Activated CD4-positive, alpha-beta T cell treated with anti-CD3 and anti-CD28 coated beads, Interleukin-2, amount 50 U/mL, for 1 hour (primary cell): Measurements from ENCODE around the gene PGD.
A peak's percentile ranks its signal among the peaks of the same experiment; 100 is the strongest.

Experiments used
- DNase-seq: peaks from one replicate; pipeline ENCODE4 v3.0.0-alpha.2; 2020

PGD gene

DNA sequence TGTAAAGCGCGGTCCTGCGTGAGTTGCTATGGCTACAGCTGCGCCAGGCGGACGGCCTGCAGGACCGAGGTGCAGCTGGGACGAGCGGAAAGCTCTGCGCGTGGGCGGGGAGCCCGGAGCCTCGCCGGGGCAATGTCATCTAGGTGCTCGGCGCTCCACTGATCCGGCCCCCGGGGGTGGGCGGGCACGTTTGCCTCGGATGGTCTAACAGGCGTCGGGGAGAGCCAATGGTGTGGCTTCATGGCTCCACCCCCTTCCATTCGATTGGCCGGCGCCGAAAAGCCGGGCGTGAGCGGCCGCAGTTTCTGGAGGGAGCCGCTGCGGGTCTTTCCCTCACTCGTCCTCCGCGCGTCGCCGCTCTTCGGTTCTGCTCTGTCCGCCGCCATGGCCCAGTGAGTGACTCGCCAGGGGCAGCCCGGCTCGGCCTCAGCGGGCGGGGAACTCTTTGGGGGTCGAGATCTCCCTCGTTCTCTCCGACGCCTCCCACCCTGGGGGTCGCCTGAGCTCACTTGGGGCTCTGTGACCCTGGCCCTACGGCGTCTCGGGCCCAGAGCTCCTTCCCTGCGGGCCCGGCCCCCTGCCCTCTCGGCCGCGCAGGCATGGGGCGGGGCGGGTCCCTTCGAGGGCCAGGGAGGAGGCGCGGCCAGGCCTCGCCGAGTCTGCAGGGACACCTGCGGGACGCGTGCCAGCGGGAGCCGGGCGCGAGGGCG, at the start of gene PGD:
Gene PGD, plus strand, starts transcription at position 331 of the 710 bp plus-strand sequence. Its CDS starts 54 bp downstream, at position 385.
- DNase-seq, result peak; percentile 97

DNA sequence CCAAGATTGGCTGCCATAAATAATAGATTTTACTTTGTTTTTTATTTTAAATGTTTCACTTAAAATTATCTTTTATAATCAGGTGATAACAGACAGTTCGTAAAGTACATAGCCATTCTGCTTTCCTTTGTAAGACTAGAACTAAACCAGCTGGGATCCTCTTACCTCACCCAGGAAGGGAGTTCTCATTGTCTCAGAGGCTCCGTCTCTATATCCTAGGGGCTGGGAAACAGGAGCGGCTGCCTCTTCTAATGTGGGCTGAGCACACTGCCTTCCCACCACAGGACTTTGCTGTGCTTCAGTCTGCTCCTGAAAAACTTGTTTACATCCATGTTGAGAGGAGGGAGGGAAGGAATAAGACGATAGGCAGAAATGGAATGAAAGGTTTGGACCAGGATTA, 45.6 kb upstream of the PGD start:
- DNase-seq, result no peak

DNA sequence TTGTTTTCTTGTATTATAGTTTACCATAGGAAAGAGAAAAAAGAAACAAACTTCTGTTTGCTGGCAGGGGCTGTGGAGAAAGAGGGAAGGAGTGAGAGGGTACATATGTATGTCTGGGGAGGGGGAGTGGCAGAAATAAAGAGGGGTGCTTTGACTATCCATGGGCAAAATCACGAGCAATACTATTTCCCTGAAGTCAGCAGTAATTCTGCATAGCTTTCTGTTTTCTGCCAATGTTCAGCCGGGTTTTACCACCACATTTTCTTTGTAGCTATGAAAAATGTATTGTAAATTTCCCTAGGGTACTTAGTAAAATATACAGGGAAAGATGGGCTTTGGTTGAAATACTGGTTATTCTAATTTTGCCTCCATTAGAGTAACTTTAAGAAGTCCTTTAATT, 45.2 kb upstream of the PGD start:
- DNase-seq, result no peak

DNA sequence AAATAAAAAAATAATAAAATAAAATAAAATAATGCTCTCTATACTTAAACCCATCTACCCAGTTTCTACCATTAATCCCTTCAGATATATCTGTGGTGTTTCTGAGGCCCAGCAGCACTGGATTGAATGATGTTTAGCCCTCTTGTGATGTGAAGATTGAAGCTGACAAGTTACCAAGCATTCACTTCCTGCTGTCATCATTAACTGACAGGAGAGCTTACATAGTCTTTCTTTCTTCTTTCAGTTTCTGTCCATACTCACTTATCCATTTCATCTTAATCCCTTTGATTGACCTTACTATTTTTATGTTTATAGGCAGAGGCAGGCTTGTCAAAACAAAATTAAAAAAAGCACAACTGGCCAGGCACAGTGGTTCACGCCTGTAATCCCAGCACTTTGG, 38.8 kb upstream of the PGD start:
- DNase-seq, result no peak

DNA sequence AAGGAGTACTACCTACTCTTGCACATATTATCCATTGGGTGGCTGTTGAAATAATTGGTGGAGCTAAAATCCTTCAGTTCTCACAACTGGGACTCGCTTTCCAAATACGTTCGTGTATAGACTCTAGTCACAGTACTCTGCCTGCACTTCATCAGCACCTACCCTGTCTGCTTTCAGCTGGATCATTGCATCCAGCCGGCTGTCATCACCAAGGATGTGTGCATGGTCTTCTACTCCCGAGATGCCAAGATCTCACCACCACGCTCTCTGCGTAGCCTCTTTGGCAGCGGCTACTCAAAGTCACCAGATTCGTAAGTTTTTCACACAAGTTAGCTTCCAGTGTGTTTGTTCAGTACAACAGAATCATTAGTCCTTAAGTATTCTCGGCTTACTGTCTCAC, 37.3 kb upstream of the PGD start:
- DNase-seq, result no peak

DNA sequence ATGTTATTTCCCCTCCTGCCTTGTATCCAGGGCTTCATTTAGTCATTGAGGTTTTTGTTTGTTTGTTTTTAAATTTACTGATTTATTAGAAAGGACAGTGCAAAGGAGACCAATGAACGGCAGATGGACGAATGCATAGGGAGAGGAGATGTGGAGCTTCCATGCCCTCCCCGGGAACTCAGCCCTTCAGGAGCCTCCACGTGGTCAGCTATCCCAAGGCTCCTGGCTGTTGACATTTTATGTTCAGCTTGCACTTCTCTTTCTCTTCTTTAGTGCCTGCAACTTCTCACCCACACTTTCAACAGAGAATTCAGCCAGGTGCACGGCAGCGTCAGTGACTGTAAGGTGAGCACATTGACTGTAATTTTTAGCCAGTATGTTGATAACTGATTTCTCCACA, 30.7 kb upstream of the PGD start:
- DNase-seq, result no peak

DNA sequence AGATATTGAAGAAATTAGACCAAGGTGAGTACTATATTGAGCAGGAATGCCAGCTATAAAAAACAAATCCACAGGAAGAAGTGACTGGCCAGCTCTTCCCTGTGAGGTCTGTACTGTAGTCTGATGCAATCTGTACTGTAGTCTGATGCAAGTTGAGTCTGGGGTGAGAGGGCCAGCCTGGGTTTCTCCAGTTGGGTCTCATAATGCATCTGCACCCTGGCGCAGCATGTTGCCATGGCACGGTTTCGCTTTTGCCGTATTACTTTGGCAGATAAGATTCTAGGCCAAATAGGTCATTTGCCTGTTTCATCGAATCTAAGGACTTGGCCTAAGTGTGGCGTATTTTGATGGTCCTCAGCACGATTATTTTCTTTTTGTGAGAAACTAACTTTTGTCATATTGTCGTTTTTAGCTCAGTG, 24.4 kb upstream of the PGD start:
- no peak for DNase-seq

DNA sequence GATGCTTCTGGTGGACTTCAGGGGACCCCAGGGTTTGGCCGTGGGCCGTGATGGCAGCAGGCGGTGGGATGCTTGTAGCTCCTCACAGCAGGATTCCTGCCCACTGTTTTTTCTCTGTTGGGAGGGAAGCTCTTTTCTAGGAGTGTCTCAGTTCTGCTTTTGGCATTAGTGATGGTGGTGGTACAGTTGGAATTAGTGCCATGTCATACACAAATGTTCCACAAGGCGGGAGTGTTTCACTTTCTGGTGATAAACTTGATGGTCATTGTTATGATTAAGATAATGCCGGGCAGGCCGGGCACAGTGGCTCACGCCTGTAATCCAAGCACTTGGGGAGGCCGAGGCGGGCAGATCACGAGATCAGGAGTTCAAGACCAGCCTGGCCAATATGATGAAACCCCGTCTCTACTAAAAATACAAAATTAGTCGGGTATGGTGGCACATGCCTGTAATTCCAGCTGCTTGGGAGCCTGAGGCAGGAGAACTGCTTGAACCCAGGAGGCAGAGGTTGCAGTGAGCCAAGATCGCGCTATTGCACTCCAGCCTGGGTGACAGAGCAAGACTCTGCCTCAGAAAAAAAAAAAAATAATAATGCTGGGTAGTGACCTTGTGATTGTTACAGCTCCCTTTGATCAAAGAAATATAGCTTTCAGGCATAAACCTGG, 21.4 kb upstream of the PGD start:
- peak; percentile 8 for DNase-seq

DNA sequence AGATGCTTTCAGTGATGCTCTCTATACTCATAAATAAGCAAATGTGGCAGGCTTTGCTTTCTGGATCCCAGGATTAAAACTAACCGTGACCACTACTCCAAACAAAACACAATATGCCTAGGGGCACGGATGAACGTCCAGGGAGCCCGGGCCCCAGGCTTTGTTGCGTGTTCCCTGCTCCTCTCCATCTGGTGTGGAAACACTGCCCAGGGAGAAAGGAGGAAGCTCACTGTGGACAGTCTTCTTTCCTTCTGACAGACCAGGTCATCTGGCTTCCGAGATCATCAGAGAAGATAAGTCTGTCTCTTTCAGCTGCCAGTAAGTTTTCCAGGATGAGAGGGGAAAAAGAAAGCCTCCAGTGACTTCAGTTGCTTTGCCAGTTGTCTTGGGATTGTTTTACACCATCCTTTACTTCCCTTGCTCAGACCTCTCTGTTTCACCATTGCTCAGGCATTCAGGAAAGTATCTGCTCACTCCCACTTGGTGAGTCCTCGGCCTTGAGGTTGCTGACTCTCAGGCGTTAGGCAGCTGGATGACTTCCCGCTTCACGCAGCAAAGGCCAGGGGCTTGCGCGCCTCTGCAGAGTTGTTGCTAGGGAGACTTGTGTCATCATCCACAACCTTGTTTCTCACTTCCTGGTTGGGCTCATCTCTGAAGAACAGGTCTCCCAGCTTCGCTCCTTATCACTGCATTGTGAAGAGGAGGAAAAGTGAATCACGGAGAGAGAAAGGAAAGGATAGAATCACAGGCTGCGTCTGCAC, 20.6 kb upstream of the PGD start:
- no peak for DNase-seq

DNA sequence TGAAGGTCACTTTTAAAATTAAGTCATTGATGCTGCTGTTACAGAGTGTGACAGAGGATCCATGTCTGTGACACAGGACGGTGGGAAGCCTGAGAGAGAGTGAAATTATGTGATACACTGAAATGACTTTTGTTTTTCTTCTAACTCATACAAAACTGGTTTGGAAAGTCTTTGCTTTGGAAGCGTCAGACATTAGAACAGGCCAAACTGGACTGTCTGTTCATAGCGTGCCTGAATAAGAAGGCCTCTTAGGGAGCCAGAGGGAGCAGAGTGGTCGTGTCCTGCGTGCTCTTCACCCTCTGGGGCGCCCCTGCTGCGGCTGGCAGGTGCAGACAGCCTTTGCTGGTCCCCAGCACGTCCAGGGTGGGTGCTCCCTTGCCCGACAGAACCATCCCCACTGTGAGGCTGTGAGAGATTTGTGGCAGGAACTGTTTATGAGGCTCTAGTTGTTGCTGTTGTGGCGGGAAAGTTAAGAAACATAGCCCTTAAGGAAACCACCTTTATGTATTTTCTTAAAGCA, 19.7 kb upstream of the PGD start:
- no peak for DNase-seq

DNA sequence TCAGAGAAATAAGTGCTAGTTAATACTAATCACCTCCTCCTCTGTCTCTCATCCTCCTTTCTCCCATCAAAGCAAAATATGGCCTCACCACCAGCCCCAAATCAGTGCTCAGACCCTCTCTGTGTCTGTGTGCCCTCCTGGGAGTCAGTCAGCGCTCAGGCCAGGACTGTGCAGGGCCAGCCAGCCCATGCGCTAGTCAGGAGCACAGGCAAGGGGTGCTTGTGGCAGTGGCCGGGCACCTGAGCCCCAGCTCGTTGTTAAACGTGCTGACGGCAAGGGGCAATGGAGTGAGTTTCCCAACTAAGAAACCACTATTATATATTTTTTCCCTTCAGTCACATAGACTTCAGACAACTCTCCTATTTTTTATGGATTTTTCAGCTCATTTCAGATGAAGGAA, 19.2 kb upstream of the PGD start:
- no peak for DNase-seq

DNA sequence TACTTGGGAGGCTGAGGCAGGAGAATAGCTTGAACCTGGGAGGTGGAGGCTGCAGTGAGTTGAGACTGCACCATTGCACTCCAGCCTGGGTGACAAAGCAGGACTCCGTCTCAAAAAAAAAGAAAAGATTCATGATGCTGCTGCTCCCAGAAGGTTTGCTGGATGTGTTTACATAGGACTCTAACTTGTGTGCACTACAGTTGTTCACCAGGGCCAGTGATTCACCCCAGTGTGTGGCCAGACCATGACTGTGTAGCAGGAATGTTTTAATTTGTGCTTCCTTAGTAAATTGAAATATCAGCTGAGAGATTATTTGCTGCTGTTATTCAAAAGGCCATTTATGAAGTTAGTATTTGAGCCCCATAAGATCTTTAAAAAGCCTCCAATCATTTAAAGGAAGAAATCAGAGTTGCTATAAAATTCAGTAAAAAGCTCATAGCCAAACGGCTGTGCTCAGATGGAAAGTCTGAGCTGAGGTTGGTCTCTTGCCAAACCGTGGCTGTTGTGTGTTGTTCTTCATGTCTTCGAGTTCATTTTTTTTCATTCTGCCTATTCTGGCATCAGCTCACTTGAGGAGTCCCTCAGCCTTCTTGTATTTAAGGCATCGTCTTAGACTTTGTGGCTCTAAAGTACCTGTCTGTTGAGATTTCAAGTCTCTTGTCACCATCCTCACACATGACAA, 18.1 kb upstream of the PGD start:
- DNase-seq, result no peak

DNA sequence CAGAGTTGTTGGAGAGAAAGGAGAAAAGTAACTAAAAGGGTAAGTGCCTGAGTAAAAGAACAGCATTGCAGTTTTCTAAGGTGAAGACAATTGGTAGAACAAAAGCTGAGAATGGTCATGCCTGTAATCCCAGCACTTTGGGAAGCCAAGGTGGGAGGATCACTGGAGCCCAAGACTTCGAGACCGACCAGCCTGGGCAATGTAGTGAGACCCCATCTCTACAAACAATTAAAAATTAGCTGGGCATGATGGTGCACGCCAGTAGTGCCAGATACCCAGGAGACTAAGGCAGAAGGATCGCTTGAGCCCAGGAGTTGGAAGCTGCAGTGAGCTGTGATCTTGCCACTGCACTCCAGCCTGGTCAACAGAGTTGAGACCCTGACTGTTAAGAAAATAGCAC, 15.2 kb upstream of the PGD start:
- DNase-seq, result no peak

DNA sequence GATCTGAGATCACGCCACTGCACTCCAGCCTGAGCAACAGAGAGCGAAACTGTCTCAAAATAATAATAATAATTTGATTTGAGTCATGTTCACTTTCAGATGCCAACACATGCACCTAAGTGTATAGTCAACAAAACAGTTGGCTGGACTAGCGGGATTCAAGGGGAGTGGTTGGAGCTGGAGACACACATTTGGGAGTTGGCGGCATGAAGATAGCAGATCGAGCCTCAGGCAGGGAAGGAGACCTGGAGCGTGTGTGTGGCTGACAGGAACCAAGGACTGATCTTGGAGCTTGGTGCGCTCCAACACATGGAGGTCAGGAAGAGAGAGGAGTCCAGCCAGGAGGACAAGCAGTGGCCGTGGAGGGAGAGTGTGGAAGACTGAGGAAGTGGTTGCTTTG, 14.6 kb upstream of the PGD start:
- no peak for DNase-seq

DNA sequence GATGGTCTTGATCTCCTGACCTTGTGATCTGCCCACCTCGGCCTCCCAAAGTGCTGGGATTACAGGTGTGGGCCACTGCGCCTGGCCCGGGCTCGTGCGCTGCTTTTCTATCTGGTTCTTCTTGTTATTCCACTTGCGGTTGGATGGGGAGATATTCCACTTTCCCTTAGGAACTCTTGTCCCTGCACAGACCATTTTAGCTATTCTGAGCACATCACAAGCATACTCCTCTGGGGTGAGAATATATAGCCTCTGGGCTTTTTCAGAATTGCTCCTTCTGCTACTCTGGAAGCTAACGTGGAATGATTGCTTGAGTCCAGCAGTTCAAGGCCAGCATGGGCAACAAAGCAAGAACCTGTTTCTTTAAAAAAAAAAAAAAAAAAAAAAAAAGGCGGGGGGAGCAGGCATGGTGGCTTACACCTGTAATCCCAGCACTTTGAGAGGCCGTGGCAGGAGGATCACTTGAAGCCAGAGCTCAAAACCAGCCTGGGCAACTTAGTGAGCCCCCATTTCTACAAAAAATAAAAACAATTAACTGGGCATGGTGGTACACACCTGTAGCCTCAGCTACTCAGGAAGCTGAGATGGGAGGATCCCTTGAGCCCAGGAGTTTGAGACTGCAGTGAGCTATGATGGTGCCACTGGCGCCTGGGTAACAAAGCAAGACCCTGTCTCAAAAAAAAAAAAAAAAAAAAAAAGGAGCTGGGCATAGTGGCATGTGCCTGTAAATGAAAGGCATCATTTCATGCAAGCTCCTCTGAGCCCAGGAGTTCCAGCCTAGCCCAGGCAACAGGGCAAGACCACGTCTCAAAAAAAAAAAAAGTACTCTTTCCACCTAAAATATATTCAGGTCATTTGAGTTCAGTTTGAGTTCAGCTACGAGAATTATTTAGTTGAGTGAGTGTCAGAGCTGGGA, 11.8 kb upstream of the PGD start:
- DNase-seq, result no peak

DNA sequence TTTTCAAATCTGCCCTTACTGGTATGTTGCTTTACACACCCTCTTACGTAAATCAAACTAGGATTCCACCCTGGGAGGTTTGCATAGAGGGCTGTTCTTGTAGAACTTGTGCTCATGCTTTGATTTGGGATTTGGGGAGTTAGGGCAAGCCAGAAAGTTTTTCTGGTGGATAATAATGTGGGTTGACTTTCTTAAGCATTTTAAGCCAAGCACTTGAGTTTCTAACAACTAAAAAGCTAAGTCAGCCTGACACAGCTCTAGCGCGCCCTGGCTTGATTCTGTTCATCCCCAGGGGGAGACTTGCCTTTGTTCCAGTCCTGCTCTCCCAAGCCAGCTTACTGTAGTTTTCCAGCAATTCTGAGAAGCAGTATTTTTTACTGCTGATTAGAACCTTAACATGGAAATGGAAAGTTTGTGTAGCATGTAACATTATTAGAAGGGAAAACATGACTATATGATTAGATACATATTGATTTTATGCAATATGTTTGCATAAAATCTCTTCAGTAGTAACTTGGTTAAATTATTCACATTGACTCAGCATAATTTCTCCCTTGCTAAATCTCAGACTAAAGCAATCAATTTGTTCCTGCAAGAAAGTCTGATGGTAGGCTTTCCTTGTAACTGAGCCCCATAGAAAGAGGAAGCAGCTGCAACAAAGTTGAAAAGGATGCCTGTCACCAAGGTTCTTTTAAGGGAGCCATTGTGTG, 11.0 kb upstream of the PGD start:
- DNase-seq, result no peak

DNA sequence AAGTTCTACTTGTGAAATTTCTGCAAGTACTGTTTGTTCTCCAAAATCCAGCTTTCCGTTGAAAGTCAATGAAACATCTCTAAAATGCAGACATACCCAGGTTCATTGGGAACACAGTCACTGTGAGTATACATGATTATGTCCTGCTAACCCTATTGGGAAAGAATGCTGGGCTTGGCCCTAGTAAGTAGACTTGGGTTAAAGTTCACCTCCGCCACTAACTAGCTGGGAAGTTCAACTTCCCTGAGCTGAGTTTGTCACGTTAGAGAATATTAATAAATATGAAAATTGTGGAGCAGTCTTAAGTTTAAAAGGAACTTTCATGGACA, 10.5 kb upstream of the PGD start:
- no peak for DNase-seq

DNA sequence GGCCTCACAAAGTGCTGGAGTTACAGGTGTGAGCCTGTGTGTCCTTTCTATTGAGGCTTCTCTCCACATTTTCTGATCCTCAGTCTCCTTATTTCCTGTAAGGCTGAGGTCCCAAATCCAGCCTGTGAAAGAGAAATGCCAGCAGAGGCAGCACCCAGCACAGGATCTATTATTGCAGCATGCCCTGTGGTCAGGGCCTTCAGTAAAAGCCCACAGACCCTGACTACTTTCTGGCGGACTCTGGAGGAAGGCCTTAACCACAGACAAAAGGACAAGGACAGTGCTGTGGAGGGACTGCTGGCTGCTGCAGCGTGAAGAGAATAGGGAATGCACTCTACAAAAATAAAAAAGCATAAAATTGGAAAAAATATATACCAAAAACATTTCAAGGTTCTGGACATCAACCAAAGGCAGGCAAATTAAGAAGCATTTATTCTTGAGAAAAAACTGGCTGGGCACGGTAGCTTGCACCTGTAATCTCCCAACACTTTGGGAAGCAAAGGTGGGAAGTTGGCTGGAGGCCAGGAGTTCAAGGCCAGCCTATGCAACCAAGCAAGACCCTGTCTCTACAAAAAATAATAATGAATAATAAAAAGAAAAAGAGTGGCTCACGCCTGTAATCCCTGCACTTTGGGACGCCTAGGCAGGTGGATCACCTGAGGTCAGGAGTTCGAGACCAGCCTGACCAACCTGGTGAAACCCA, 9.4 kb upstream of the PGD start:
- DNase-seq, result no peak

DNA sequence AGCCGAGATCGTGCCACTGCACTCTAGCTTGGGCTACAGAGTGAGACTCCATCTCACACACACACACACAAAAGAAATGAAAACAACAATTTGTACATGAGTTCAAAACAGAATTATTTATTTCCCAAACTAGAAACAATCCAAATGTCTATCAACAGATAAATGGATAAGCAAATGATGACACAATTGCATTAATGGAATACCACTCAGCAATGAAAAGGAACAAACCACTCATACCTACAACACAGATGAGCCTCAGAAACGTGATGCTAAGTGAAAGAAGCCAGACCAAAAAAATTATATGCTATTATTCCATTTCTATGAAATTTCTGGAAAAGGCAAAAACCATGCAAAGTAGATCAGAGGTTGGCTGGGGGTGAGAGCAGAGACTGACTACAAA, 2.0 kb upstream of the PGD start:
- DNase-seq, result no peak

DNA sequence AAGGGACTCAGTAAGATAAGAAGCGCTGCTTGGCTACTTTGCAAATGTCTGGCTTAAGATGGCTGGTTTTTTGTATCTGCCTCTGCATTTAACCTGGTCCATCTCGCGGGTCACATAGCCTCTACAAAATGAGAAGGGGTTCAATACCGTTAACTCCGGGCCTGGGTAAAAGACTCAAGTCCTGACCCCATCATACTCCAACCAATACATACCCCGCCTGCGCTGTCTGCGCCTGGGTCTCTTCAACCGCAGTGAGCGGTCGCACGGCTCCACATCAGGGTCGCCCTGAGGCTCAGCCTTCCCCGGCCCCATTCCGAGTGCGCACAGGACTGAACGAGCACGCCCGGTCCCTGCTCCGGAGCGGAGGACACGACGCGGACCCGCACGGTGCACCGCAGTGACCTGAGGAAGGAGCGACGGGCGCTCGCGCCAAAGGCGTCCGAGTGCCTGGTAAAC, 558 bp upstream of the PGD start:
- no peak for DNase-seq

DNA sequence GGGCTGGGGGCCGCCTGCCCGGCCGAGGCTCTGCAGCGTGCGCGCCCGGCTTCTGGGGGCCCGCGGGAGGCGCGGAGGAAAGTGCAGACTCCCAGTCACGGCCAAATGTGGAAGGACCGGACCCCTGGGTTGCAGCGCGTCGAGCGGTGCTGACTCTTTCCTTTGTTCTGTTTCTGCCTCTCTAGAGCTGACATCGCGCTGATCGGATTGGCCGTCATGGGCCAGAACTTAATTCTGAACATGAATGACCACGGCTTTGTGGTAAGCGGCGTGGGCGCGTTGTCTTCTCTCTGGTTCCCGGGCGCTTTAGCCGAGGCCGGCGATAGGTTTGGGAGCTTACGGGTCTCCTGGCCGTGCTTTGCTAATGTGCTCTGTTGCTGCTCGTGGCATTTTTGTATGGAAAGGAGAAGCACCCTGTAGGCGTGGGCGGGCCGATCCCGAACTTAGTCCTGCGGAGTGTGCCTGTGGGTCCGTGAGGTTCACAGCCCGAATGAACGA, 629 bp downstream of the PGD start:
- no peak for DNase-seq
